Measurements from ENCODE around the gene FMN1.
"Not testable (repeated sequence)": the region's sequence is repeated elsewhere in the genome, so short reads cannot be mapped to it uniquely, and the experiment has no call there.

The FMN1 gene

DNA sequence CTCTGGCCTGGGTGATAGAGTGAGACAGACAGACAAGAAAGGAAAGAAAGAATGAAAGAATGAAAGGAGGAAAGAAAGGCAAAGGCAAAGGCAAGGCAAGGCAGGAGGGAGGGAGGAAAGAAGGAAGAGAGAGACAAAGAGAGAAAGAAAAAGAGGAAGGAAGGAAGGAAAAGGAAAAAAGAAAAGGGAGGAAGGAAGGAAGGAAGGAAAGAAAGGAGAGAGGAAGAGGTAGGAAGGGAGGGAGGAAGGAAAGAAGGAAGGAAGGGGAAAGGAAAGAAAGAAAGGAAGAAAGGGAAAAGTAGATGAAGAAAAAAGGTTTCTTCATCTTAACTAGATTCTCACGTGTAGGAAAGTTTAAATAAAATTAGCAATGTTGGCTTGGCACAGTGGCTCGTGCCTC, 334.5 kb downstream of the FMN1 start:
- DNase-seq (ENCODE audit: low spot score): no peak

DNA sequence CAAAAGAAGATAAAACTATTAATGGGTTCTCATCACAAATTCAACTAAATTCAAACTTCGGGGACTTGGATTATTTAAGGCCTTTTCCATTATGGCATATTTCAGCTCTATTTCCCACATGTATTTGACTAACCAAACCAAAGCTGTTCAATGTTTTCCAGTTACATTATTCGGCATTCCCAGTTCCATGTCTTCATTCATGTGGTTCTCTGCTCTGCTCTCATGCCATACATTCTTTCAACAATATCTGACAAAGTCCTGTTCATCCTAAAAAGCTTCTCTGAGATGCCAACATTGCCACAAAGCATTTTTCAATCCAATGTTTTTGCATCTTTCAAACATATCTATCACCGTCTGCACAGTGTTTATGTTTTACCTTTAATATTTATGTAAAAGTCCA, 335.3 kb downstream of the FMN1 start:
- DNase-seq (ENCODE audit: low spot score): no peak

GRCh38 chr15:32857732-32858131, 336.8 kb downstream of the FMN1 start:
- DNase-seq (ENCODE audit: low spot score): no peak

DNA sequence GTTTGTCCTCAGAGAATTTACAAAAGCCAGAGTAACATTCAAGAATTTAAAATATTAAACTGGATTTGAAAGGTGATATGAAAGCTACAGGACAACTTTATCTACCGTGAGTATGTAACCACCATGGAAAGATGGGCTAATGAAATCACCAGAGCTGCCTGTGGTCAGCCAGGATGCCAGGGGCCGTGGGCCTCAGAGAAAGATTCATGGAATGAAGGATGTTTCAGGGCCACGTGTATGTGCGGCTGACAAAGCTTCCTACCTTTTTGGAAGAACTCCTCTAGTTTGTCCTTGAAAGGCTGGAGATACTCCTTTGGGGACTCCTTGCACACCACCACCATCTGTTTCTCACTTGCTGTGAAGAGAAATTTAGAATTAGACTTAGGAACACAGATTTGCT, 337.8 kb downstream of the FMN1 start:
- peak; percentile 4 for DNase-seq (ENCODE audit: low spot score)

DNA sequence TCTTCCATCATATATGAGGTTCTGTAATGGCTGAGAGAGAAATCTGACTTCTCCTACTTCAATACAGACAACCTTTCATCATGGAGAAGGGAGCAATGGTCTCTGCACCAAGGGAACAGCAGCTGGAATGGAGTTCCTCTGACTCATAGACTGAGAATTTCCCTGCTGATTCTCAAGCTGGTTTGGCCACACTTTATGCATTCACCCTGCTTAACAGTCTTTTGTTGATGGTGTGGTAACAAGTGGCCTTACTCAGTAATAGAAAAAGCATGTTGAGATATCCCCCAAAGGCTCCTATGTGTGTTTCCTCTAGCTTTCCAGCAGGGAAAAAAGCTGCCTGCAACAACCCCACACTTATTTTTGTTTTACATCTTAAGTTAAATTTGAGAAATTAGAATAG, 338.6 kb downstream of the FMN1 start:
- peak; percentile 87 for DNase-seq (ENCODE audit: low spot score)

- DNase-seq (ENCODE audit: low spot score): no peak
Measured at GRCh38 chr15:32853592-32853991, 340.9 kb downstream of the FMN1 start.

- DNase-seq (ENCODE audit: low spot score): no peak
Measured at GRCh38 chr15:32852771-32853170, 341.7 kb downstream of the FMN1 start.

GRCh38 chr15:32852017-32852416, 342.5 kb downstream of the FMN1 start:
- DNase-seq (ENCODE audit: low spot score): no peak

- peak; percentile 32 for DNase-seq (ENCODE audit: low spot score)
Measured at GRCh38 chr15:32851572-32851971, 342.9 kb downstream of the FMN1 start.

- peak; percentile 71 for DNase-seq (ENCODE audit: low spot score)
Measured at GRCh38 chr15:32849769-32850668, 344.5 kb downstream of the FMN1 start.

DNA sequence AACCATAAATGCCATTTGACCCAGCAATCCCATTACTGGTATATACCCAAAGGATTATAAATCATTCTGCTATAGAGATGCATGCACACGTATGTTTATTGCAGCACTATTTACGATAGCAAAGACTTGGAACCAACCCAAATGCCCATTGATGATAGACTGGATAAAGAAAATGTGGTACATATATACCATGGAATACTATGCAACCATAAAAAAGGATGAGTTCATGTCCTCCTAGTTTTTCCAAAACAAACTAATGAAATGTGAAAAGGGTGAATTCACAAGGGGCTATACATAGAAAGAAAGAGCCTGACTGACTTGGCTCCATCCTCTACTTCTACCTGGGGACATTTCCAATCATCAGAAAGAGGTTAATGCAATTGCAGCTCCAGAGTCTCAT, 347.8 kb downstream of the FMN1 start:
- not testable (repeated sequence) for DNase-seq (ENCODE audit: low spot score)

GRCh38 chr15:32844118-32844711, 350.3 kb downstream of the FMN1 start:
- DNase-seq (ENCODE audit: low spot score): no peak

DNA sequence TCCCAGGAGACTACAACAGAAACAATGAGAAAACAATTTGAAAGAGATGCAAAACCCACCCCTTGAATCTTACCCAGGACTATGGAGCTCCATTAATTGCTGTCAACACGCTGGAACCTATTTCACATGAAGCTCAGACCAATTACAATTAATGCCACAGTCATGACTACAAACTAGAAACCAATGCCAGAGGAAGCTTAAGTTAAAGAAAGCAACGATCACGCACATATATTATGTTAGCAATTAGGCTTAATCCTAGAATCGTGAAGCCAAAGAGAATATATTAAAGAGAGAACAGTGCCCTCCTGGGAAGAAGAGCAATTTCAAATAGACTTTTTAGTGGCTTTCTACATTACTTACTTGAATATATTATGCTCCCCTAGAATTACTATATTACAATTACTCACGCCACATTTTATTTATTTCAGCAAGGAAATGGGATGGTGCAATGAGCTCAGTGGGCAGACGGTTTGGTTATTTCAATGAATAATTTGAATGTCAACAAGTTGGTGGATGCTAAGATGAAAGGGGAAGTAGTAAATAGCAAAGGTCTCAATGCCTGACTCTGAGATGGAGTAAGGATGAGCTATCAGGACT, 351.2 kb downstream of the FMN1 start:
- DNase-seq (ENCODE audit: low spot score): peak; percentile 48

DNA sequence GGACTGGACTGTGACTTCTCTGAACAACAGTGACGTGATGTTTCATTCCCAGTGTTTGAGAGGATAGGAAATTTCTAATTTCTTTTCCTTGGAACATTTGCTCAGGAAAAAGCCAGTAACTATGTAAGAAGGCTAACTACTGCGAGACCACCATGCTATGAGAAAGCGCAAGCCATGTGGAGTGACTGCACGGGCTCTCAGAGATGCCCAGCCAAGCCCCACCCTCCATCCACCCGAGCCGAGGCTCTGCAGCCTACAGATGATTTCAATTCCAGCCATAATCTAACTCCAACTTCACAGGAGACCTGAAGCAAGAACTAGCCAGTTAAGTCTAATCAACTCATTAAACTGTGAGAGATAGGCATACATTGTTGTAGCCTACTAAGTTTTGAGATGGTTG, 352.4 kb downstream of the FMN1 start:
- DNase-seq (ENCODE audit: low spot score): no peak

- no peak for DNase-seq (ENCODE audit: low spot score)
Measured at GRCh38 chr15:32840507-32841245, 353.8 kb downstream of the FMN1 start.

- DNase-seq (ENCODE audit: low spot score): peak; percentile 82
Measured at GRCh38 chr15:32838820-32839219, 355.7 kb downstream of the FMN1 start.

GRCh38 chr15:32838338-32838737, 356.2 kb downstream of the FMN1 start:
- DNase-seq (ENCODE audit: low spot score): no peak

- DNase-seq (ENCODE audit: low spot score): no peak
Measured at GRCh38 chr15:32837935-32838334, 356.6 kb downstream of the FMN1 start.

GRCh38 chr15:32834156-32834555, 360.4 kb downstream of the FMN1 start:
- DNase-seq (ENCODE audit: low spot score): no peak

DNA sequence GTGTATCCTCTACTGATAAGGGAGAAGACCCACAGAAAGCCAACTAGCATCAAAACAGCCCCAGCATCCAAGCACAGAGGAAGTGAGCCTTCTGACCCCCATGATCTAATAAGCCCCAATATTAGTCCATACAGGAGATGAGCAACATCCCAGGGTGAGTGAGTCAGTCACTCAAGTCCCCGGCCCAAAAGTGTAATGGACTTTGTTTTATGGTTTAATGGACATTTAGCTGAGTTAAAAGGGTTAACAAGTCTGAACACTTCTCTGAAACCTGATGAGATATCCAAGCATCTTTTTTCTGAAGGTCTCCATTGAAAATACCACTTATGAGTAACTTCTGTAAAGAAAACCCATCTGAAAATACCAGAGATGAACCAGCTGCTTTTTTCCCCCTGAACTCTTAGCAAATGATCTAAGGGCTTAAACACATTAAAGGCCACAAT, 361.1 kb downstream of the FMN1 start:
- DNase-seq (ENCODE audit: low spot score): no peak

GRCh38 chr15:32831485-32831884, 363.0 kb downstream of the FMN1 start:
- DNase-seq (ENCODE audit: low spot score): peak; percentile 7

DNA sequence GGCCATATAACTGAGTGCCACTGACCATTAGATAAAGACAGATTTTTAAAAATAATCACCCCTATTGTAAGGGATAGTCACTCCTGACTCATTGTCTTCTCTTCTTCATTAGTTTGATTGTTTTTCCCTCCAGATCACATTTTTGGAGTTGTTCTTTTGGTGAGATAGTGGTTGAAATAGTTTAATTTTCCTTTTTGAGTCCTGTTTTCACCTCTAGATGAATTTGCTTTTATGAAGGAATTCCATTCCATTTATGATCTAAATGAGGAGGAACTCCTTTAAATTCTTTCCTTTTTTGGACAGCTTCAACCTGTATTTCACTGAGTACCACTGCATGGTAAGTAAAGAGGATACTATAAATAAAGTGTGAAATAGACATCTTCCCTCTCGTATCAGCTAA, 364.3 kb downstream of the FMN1 start:
- DNase-seq (ENCODE audit: low spot score): no peak
